Liver (tissue), 9 donors: ENCODE data around the gene MICAL3. TPM values are rescaled to one million over a fixed set of nuclear protein-coding genes. Genes with fewer than 3 reads are reported as not detected.

Experiments
- DNase-seq: peaks from one replicate; pipeline ENCODE4 v3.0.0-alpha.2; 2017; ENCODE audit warnings: low spot score
- H3K27ac ChIP-seq, 2 donors: one replicate each; pipeline ENCODE4 v1.7.0; 2013; ENCODE audit warnings: inconsistent platforms in 2 of 2, low read length in 2 of 2, control low read depth in 1 of 2, low read depth in 1 of 2, mild to moderate bottlenecking in 1 of 2
- H3K27me3 ChIP-seq, 4 donors: one replicate each; pipeline versions ENCODE4 v1.6.1 to v1.7.0; 2013; ENCODE audit warnings: low read length in 3 of 4, inconsistent platforms in 1 of 4, mild to moderate bottlenecking in 1 of 4, moderate library complexity in 1 of 4; ENCODE audit not compliant: control insufficient read depth in 4 of 4, insufficient read depth in 4 of 4
- H3K36me3 ChIP-seq, 4 donors: one replicate each; pipeline versions ENCODE4 v1.6.1 to v1.7.0; 2013; ENCODE audit warnings: low read length in 3 of 4, mild to moderate bottlenecking in 3 of 4, low read depth in 1 of 4, moderate library complexity in 1 of 4; ENCODE audit not compliant: control insufficient read depth in 4 of 4, insufficient read depth in 3 of 4
- H3K4me1 ChIP-seq, 4 donors: one replicate each; pipeline versions ENCODE4 v1.6.1 to v1.7.0; 2013; ENCODE audit warnings: low read length in 3 of 4, mild to moderate bottlenecking in 3 of 4, moderate library complexity in 1 of 4; ENCODE audit not compliant: control insufficient read depth in 4 of 4, insufficient read depth in 4 of 4
- H3K4me3 ChIP-seq, 3 donors: one replicate each; pipeline versions ENCODE4 v1.6.1 to v1.7.0; 2013; ENCODE audit warnings: low read length in 3 of 3, control low read depth in 1 of 3, low read depth in 1 of 3, mild to moderate bottlenecking in 1 of 3
- H3K9ac ChIP-seq, 2 donors: one replicate each; pipeline ENCODE4 v1.7.0; 2013; ENCODE audit warnings: low read length in 2 of 2, mild to moderate bottlenecking in 2 of 2, moderate library complexity in 2 of 2, control low read depth in 1 of 2, low read depth in 1 of 2
- H3K9me3 ChIP-seq, 4 donors: one replicate each; pipeline versions ENCODE4 v1.6.1 to v1.7.0; 2013; ENCODE audit warnings: low read length in 3 of 4; ENCODE audit not compliant: control insufficient read depth in 4 of 4
- EGR1 ChIP-seq, 2 donors: IDR thresholded peaks; 2 replicates each; pipeline ENCODE4 v1.6.1; 2016 to 2018; ENCODE audit warnings: antibody characterized with exemption in 2 of 2, low read depth in 2 of 2
- FOXA2 ChIP-seq: IDR thresholded peaks from 2 replicates; pipeline ENCODE4 v1.6.1; 2016; ENCODE audit warnings: antibody characterized with exemption
- GABPA ChIP-seq, 2 donors: IDR thresholded peaks in 1 of 2; conservative IDR thresholded peaks in 1 of 2; 2 replicates each; pipeline ENCODE4 v1.6.1; 2016; ENCODE audit warnings: antibody characterized with exemption in 2 of 2, mild to moderate bottlenecking in 1 of 2, moderate library complexity in 1 of 2
- HNF4A ChIP-seq, 2 donors: conservative IDR thresholded peaks; 2 replicates each; pipeline ENCODE4 v1.6.1; 2016; ENCODE audit warnings: antibody characterized with exemption in 2 of 2, mild to moderate bottlenecking in 2 of 2
- HNF4G ChIP-seq: IDR thresholded peaks from 2 replicates; pipeline ENCODE4 v1.6.1; 2016; ENCODE audit warnings: antibody characterized with exemption
- JUND ChIP-seq, 2 donors: IDR thresholded peaks; 2 replicates each; pipeline ENCODE4 v1.6.1; 2016; ENCODE audit warnings: antibody characterized with exemption in 2 of 2
- NR2F2 ChIP-seq: IDR thresholded peaks from 2 replicates; pipeline ENCODE4 v1.6.1; 2016; ENCODE audit warnings: antibody characterized with exemption
- RAD21 ChIP-seq, 2 donors: IDR thresholded peaks; 2 replicates each; pipeline ENCODE4 v1.6.1; 2016; ENCODE audit warnings: antibody characterized with exemption in 2 of 2, mild to moderate bottlenecking in 2 of 2
- REST ChIP-seq: IDR thresholded peaks from 2 replicates; pipeline ENCODE4 v1.6.1; 2016; ENCODE audit warnings: antibody characterized with exemption, mild to moderate bottlenecking
- RXRA ChIP-seq, 2 donors: IDR thresholded peaks; 2 replicates each; pipeline ENCODE4 v1.6.1; 2017 to 2018; ENCODE audit warnings: antibody characterized with exemption in 2 of 2, mild to moderate bottlenecking in 1 of 2
- SP1 ChIP-seq: IDR thresholded peaks from 2 replicates; pipeline ENCODE4 v1.6.1; 2018; ENCODE audit warnings: antibody characterized with exemption, mild to moderate bottlenecking
- TAF1 ChIP-seq: conservative IDR thresholded peaks from 2 replicates; pipeline ENCODE4 v1.6.1; 2016; ENCODE audit warnings: antibody characterized with exemption, mild to moderate bottlenecking
- ZBTB33 ChIP-seq: IDR thresholded peaks from 2 replicates; pipeline ENCODE4 v1.6.1; 2016; ENCODE audit warnings: antibody characterized with exemption
- WGBS: extraction: QIAGEN DNeasy Blood & Tissue Kit; methylation state at CpG from one replicate; pipeline ENCODE4 v1.1.7; 2013; 5-methylcytosine and 5-hydroxymethylcytosine counted together
- polyA plus RNA-seq, 2 donors: library from polyadenylated mRNA; stranded (reverse) in 1 of 2; unstranded in 1 of 2; fragments of 200-250 nt in 1 of 2; fragments of >200 nt in 1 of 2; fragmentation: Nextera tagmentation in 1 of 2; extraction: Ambion mirVana in 1 of 2; gene quantifications; one replicate each; pipeline versions ENCODE4 v1.2.1 to v1.2.3, GENCODE V29; 2013 to 2015
- total RNA-seq, 2 donors: library from RNA; depleted of rRNA; stranded (reverse); fragments of >200 nt; gene quantifications; one replicate each; pipeline ENCODE4 v1.2.3, GENCODE V29; 2014
- donor health status: healthy.
- donor health status: healthy.
- donor health status: healthy.
- donor health status: healthy.
- donor health status: healthy.

MICAL3 gene
- total and polyA plus RNA-seq, 4 donors, result 6.4 to 38.4 (median 23.4) TPM

GRCh38 chr22:17772958-17773605 lies 251.3 kb downstream of the MICAL3 start:
- H3K4me1 ChIP-seq, result peaks cover 13 to 67% (median 55%) of the 10 kb centered on the region in 4 donors
- H3K27ac ChIP-seq, result peak overlapping the region; percentile 73 to 78
- H3K9me3 ChIP-seq, result no peaks in the 10 kb centered on the region
- H3K4me3 ChIP-seq, result peak overlapping the region; percentile 5 to 69 (median 67)
- no peaks in the 10 kb centered on the region for H3K36me3 ChIP-seq
- H3K9ac ChIP-seq, result peak overlapping the region in 1 of 2 donors; percentile 60
- DNase-seq, result no peak
- 59% methylated on average over 18 of the region's 18 CpGs for WGBS
- H3K27me3 ChIP-seq, result no peaks in the 10 kb centered on the region
- no peak for TF ChIP-seq REST
- TF ChIP-seq RXRA (IDR thresholded peaks at IDR 0.05), result no peak
- no peak for TF ChIP-seq TAF1
- TF ChIP-seq SP1, result no peak
- TF ChIP-seq EGR1 (IDR thresholded peaks at IDR 0.05; ENCODE audit: low read depth in 2 of 2), result no peak
- no peak for TF ChIP-seq NR2F2
- TF ChIP-seq GABPA (IDR thresholded peaks at IDR 0.05 in 1 of 2, conservative IDR thresholded peaks at IDR 0.05 in 1 of 2), result no peak
- no peak for TF ChIP-seq HNF4A (conservative IDR thresholded peaks at IDR 0.05)
- TF ChIP-seq RAD21 (IDR thresholded peaks at IDR 0.05), result no peak
- no peak for TF ChIP-seq JUND (IDR thresholded peaks at IDR 0.05)
- TF ChIP-seq HNF4G, result no peak
- no peak for TF ChIP-seq ZBTB33

- Histone ChIP-seq H3K4me3 (no peak overlapping the region), H3K27me3 (no peaks in the 10 kb centered on the region), H3K27ac (peak overlapping the region; percentile 60 to 78), H3K9ac (no peak overlapping the region), H3K36me3 (no peaks in the 10 kb centered on the region), H3K9me3 (no peaks in the 10 kb centered on the region), H3K4me1 (peaks cover 14 to 67% (median 59%) of the 10 kb centered on the region in 4 donors)
- TF ChIP-seq NR2F2 (no peak), HNF4A (conservative IDR thresholded peaks at IDR 0.05) (no peak), FOXA2 (no peak), SP1 (no peak), TAF1 (no peak)
- no peak for DNase-seq
- 82% methylated on average over 21 of the region's 21 CpGs for WGBS
These were observed 252.0 kb downstream of the MICAL3 start for GRCh38 chr22:17772249-17772957.
